NOMO-1 (cell line): ENCODE data around the gene TOM1L2.
A peak's percentile ranks its signal among the peaks of the same experiment; 100 is the strongest.

Experiments used
- DNase-seq, 2 experiments: peaks; one replicate each; lab custom pipeline; 2025; ENCODE audit not compliant: unreplicated experiment in 2 of 2; lab: John Stamatoyannopoulos, UW

TOM1L2 gene

DNA sequence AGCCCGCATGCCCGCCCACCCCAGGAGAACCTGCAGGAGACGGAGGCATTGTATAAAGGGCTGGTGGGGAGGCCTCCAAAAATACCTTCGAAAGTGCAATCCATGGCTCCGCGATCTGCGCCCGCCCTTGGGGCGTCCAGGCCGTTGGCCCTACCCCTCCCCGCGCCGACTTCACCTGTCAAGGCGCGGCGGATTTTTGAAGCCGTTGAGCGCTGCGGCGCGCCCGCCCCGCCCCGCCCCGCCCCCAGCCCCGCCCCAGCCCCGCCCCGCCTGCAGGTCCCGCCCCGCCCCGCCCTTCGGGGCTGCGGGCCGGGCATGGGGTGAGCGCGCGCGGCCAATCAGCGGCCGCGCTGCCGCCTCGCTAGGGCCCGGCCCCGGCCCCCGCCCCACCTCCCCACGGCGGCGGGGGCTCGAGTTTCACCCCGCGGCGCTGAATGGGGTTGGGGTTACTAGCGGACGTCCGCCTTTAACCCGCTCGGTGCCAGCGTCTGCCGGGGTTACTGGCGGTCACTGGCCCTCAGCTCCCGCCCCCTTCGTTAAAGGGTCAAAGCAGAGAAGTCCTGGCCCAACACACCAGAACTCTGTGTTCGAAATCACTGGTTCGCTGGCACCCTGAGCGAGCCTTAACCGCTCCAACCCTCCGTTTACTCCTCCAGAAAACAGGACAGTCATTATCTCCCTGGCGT is 148.6 kb downstream of the TOM1L2 start:
- peak; percentile 89 to 91 for DNase-seq

DNA sequence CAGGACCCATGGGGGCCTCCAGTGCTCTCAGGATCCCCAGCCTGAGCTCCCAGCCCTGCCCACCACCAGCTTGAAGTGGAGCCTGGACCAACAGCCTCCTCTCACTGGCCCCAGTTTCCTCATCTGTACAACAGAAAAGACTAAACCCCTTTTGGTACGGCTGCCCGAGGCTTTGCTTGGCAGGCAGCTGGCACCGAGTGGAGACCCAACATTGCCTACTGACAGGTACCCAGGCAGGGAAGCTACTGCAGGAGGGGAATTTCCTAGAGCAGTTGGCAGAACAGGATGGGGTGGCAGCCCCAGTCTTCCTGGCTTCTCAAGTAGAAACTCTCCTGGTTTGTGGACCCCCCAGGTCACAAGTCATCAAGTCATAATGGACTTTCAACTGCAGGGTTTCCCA is 149.6 kb downstream of the TOM1L2 start:
- DNase-seq, result no peak

DNA sequence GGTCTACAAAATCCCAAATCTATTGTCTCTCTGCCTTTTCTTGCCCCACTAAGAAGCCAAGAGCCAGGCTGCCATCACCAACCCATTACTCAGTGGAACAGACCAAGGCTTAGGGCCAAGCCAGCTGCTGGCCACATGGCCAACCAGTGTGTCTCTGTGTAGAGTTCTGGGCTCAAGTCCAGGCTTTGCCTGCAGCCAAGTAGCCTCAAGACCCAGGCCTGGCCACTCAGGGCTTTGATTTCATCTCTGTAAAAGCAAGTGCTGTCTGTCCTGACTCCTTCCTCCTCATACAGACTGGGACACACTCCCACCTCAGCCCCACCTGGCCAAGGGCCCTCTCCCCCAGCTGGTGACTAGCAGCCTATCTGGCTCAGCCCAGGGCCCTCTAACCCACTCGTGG is 150.0 kb downstream of the TOM1L2 start:
- no peak for DNase-seq

DNA sequence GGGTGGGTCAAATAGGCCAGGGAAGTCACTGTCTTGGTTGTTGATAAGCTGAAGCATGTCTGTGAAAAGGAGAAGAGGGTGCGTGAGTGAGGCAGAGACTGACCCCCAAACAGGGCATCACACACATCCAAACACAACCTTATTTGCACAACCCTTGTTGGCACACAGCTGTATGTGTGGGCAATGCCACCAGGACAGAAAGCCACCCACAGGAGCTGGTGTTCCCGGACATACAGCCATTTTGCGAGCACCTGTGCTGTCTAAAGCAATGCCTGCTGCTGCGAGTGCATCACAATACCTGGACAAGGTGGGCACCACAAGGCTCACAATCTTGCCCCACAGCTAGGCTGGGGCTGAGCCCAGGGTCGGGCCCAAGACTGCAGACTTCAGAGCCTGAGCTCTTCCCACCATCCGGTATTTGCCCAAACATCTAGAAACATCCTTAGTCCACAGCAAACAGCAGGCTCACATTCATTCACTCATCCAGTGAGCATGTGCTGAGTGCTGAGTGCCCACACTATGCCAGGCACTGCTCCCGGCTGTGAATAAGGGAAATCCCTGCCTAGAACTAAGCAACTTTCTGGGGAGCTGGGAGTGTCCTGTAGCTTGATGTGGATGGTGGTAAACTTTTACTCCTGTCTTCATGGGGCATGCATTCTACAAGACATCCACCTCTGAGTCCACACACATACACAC is 151.6 kb downstream of the TOM1L2 start:
- no peak for DNase-seq

DNA sequence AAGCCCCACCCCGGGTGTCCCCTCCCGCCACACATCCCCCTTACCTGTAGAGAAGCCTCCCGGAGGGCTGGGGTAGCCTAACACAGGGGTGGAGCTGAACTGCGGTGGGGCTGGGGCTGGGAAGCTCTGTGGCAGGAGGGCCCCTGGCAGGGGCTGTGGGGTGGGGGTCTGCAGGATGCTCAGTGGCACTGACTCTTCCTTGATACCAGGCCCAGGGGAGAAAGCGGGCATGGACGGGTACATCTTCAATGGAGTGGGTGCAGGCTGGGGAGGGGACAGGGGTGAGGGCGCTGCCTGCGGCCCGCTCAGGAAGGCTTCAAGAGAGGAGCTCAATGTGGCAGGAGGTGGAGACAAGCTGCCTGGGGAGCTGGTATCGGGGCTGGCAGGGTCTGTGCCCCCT is 152.2 kb downstream of the TOM1L2 start:
- no peak for DNase-seq

DNA sequence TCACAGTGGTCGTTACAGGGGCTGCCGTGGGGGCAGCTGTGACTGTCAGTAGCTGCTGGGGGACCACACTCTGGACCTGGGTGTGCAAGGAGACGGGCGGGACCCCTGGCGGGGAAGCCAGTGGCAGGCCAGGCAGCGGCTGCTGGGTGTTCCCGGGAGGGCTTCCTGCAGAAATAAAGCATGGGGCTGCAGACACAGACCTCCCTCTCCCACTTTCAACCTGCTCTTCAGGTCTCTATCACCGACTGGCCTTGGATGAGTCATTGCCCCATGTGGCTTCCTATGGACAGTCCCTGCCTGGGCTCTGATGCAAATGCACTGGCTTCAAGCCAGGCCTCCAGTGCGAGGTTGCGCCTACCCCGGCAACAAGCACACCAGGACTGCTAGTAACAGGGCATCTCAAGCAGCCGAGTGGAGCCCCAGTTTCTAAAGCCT is 152.6 kb downstream of the TOM1L2 start:
- peak; percentile 22 to 42 for DNase-seq

DNA sequence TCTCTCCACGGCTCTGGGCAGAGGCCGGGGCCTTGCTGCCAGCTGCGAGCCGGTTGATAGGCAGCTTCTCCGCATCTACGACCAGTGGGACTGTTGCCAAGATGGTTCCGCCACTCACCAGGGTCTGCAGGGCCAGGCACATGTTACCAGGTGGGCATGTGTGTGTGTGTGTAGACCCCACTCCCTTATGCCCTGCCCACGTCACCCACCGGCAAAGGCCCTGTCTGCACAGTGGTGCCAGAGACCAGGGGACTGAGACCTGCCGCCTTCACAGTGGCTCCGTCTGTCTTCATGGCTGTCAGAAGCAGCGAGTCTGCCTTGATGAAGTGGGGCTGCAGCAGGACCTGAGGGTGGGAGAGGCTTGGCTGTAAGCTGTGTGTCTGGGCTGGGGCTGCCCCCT is 153.1 kb downstream of the TOM1L2 start:
- no peak for DNase-seq

DNA sequence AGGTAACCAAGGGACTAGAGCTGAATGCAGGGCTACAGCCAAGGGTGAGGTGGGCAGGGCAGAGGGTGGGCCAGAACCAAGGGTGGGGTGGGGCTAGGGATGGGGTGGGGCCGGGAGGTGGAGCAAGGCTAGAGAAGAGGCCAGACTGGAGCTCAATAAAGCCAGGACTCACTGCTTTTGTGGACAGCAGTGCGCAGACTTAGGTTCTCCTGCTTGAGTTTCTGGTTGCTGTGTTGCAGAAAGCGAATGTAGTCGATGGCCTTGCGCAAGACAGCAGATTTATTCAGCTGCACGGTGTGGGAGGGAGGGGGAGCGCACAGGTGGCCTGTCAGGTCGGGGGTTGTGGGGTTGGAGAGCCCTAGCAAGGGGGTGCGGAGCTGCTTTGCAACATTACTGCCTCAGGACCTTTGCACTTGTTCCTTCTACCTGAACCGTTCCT is 154.1 kb downstream of the TOM1L2 start:
- DNase-seq, result no peak

DNA sequence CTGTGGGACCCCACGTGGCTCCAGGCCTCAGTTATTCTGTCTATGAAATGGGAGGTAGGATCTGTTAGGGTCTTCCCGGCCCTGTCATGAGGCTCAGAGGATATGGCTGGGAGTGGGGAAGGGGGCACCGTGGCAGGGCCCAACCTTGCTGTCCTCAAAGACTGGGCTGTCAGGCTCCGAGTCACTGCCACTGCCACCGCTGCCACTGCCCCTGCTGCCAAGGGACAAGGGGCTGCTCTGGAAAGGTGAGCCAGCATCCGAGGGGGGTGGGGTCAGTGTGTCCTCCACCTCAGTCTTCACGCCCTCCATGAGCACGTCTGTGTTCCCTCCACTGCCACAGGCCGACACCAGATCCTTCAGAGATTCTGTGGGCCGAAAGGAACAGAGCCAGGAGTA is 154.7 kb downstream of the TOM1L2 start:
- DNase-seq, result no peak

DNA sequence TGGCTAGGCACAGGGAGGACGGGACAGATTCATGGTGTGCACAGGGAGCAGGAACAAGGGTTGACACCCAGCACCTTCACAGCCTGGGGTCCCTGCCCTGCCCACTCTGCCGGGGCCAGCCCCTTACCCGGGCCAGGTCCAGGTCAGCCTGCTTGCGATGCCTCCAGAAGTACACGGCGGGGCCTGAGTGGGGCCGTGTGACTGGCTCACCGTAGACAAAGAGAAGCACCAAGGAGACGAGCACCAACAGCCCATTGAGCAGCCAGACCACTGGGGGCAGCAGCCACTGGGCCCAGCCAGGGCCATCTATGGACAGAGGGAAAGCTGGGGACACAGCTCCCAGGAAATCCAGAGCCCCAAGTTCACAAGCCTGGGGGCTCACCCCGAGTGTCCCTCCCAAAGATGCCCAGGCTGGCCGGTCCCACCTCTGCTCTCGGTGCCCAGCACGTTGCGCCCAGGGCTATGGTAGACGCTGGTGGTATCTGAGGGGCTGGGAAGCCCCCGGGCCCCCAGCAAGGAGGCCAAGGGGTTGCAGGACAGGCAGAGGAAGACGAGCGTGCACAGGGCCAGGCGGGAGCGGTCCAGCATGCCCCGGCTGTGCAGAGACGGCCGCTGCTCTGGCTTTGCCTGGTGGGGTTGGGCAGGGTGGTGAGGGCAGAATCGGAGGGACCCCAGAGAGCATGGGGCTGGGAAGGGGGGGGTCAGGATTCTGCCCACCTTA is 155.2 kb downstream of the TOM1L2 start:
- DNase-seq, result no peak

DNA sequence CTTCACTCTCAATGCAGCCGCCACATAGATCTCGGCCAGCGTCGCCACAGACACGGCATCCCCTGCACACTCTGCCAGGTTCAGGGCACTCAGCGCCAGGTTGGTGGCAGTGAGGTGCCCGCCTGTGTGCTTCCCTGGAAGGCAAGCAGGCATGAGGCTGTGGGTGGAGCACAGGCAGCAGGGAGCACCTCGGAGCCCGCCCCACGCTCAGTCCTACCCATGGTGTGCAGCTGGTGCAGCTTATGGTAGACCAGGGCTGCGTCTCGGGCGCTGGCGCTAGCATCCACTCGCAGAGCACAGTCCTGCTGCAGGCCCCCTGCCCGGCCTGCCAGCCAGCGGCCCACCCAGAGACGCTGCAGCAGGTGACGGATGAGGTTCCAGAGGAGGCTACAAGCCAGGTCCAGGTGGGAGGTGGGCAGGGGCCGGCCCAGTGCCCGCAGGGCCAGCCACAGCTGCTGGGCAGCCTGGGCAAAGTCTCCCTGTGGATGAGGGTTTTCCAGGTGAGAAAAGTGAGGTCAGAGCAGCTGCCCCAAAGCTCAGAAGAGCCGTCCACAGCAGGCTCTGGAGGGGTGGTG is 155.9 kb downstream of the TOM1L2 start:
- DNase-seq, result no peak

DNA sequence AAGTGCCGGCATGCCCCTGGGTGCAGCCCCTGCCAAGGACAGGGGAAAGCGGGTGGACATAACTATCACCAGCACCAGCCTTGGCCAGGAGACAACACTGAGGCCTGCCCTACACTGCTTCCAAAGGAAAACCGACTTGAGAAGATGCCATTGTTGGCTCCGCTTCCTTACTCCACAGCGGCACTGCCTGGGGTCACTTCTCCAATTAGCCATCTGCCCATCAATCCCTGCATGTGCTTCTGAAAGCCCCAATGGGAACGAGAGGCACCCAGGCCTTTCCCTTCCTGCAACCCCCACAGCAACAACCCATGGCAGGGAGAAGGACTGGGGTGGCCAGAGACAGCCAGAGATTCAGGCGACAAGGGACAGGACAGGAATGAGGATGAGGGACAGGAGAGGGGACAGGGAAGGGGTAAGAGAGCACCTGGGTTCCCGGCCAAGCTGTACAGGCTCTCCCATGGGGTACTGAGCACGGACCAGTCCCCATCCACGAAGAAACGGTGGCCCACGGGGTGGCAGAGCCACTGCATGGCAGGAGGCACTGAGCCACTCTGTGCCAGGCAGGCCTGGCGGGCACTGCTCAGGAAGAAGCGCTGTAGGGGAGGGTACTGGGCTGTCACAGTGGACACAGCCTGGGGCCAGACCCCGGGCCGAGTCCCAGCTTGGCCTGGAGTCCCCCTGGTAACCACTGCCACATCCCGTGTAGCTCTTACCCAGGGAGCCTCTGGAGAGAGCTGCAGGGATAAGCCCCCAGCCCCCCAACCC is 156.6 kb downstream of the TOM1L2 start:
- DNase-seq, result no peak

DNA sequence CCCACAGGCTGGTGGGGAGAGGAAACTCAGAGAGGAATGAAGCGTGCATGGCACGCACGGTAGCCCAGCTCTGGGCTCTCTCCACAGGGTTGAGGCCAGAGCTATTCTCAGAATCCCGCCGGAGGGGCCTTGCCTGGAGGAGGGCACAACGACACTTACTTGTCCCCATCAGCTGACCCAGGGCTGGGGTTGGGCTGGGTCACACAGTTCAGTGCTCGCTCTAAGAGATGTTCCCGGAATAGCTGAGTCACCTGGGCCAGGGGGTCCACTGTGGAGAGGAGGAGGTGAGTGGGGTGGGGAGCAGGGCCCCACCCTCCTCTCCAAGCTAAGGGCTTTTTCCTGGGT is 157.2 kb downstream of the TOM1L2 start:
- DNase-seq, result no peak

DNA sequence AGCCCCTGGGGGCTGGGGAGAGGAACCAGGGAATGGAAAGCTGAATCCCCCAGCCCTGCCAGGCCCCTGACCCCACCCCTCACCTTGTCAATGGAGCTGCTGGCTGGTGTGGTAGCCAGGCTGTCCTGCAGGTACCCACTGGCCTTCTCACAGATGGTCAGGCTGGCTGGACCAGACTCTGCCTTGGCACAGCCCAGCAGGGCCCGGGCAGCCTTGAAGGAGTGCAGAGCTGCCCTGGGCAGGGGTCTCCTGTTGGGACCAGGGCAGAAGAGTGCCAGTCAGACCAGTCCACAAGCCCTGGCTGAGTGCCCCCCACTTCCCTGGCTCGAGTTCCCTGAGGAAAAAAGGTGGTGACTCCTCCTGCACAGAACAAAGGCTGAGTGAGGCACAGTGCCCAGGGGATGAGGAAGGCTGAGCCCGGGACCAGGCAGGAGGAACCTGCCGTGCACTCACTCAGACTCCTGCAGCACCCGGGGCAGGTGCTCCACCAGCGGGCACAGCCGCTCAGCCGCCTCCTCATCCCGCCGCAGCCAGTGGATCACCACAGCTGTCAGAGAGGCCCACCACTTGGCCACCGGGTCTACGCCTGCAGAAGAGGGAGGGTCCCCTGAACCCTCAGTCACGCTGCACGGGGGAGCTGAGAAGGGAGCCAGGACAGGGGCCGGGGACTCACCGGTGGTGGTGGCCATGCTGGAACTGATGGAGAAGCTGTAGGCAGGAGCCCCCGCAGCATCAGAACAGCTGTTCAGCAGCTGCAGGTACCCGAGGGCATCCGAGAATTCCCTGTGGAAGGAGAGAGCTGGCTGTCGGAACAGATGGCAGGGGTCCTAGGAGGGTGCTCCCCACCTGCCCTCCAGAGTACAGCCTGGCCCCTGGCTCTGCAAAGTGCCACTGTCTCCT is 157.8 kb downstream of the TOM1L2 start:
- DNase-seq, result no peak

DNA sequence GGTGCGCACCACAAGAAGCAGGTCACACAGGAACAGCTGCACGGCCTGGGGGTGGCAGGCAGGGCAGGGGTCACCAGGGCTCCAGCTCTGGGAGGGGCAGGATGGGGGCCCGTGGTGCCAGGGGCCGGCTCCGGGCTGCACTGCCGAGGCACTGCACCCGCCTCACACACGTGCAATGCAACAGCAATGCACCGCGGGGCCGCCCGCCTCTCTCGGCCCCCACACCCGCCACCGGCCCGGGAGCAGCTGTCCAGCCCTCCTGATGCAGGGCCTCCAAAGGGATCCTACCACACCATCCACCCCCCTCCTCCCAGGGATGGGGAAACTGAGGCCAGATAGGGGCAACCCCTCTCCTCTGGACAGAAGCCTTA is 158.5 kb downstream of the TOM1L2 start:
- DNase-seq, result no peak

DNA sequence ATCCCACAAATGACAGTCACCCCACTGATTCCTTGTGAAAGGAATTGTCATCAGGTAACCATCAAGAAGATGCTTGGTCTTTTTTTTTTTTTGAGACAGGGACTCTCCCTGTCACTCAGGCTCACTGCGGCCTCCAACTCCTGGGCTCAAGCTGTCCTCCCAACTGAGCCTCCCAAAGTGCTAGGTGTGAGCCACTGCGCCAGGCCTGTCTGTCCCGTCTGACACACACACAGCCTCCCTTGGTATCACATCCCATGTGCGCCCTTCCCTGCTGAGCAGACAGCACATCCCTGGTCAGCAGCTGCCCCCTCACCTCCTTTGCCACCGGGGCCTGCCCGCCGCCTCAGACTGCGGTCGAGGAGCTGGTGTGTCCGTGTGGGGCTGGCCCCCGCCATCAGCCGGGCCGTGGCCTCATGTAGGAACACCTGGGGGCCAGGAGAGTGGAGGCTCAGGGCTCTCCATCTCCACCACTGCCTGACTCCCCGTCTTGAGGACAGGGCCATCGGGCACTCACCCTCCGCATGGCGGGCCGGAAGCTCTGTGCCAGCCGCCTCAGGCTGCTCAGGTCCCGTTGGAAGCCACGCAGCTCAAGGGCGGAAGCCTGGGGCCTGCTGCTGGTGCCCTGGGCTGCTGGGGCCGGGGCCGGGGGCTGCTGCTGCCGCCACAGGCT is 159.0 kb downstream of the TOM1L2 start:
- no peak for DNase-seq

DNA sequence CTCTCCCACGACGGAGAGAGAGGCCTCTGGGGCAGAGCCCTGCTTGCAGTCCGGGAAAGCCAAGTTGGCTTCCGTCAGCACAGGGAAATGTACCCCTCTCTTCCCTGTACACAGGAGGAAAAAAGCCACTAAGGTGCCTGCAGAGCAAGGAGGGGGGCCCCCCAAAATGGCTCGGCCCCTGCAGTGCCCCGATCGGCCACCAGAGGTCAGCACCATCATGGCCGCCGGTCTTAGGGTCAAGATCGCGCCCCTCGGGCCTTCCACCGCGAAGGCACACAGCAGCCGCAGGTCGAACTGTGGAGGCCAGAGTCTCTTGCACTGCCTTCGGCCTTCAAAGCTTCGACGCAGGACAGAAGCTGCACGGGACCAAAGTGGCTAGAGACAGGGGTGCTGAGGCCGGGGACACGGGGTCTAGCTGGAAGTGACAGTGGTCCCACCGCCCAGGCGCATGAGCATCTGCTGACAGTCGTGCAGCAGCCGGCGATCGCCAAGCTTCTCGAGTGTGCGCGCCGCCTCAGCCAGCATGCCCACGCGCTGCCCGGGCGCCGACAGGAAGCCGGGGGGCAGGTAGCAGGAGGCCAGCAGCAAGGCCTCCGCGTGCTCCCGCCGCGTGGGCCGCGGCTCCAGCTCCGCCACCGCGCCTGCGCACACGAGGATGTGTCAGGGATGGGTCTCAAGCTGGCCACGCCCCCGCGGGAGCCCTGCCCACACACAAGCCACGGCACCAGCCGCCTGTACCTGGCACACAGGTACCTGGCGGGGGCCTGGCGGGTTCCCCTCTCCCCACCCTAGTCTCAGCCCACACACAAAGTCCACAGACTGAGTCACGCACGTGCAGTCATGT is 159.8 kb downstream of the TOM1L2 start:
- DNase-seq, result peak in 1 of 2 experiments; percentile 17

DNA sequence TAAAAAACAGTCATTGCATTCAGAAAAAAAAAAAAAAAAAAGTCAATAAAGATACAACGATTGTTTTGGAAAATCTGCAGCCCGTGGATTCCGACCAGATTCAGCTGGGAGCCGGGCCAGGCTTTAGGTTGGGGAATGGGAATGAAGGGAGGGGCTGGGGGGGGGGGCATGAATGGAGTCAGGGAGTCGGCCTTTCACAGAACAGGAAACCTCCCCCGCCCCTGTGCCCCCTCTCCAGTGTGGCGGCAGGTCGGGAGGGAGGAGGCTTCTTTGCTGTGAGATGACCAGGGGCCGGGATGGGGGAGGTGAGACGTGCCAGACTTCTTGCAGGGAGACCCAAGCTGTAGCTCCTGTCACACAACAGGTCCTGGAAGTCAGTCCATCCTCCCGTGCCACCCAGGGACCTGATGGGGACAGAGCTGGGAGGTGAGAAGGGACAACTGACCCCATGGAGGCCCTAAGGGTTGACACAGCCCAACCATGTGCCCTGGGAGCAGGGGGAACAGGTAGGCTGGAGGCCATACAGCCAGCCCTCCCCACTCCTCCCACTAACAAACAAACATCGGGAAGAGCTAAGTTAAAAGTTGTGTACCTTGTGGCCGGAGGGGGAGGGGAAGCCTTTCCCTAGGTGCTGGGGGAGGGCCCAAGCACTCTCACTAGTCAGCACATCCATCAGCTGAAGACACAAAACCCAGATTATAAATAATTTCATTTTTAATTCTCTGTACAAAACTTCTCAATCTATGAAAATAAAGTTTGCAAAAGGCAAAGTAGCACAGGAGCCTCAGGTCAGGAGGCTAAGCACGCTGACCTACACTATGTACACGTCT is 160.6 kb downstream of the TOM1L2 start:
- no peak for DNase-seq
